Mesothelial cell of epicardium (in vitro differentiated cells): ENCODE measurements around the gene NCAM2. TPM values are rescaled to one million over a fixed set of nuclear protein-coding genes. Genes with fewer than 3 reads are reported as not detected.

ENCODE experiments used
- DNase-seq, 2 experiments: peaks; one replicate each; pipeline ENCODE4 v3.0.0; 2021; ENCODE audit warnings: low spot score in 2 of 2; ENCODE audit not compliant: unreplicated experiment in 2 of 2
- H3K27ac Mint-ChIP-seq: 2 replicates; pipeline ENCODE4 v1.8.0; 2021; ENCODE audit warnings: mixed read lengths
- H3K27me3 Mint-ChIP-seq: 2 replicates; pipeline ENCODE4 v1.8.0; 2021; ENCODE audit warnings: low read depth, mixed read lengths
- H3K36me3 Mint-ChIP-seq: 2 replicates; pipeline ENCODE4 v1.8.0; 2021; ENCODE audit warnings: mixed read lengths
- H3K4me1 Mint-ChIP-seq: 2 replicates; pipeline ENCODE4 v1.8.0; 2021; ENCODE audit warnings: mixed read lengths
- H3K4me3 Mint-ChIP-seq: 2 replicates; pipeline ENCODE4 v1.8.0; 2021; ENCODE audit warnings: mild to moderate bottlenecking, moderate library complexity, mixed read lengths
- H3K9me3 Mint-ChIP-seq: 2 replicates; pipeline ENCODE4 v1.8.0; 2021; ENCODE audit warnings: mixed read lengths
- CTCF ChIP-seq: fragments of 200-600 bp; sonication (generic); IDR thresholded peaks from one replicate; pipeline ENCODE4 v1.5.0; 2021; ENCODE audit warnings: antibody characterized with exemption; ENCODE audit not compliant: unreplicated experiment
- total RNA-seq: library from RNA; stranded (reverse); gene quantifications from 3 replicates; pipeline ENCODE4 v1.2.1, GENCODE V29; 2021

The NCAM2 gene
- total RNA-seq, 1 donor from 2014 or later: 34.0 TPM

- Mint-ChIP-seq H3K27me3 (no peaks in the 10 kb centered on the region), H3K27ac (no peak overlapping the region), H3K4me1 (peaks cover 4% of the 10 kb centered on the region), H3K9me3 (peaks cover 4% of the 10 kb centered on the region), H3K36me3 (no peaks in the 10 kb centered on the region), H3K4me3 (no peak overlapping the region)
- no peak for DNase-seq
- no peak for TF ChIP-seq CTCF
Observed at GRCh38 chr21:21213297-21213696, 215.1 kb downstream of the NCAM2 start.

GRCh38 chr21:21216047-21216446, 217.8 kb downstream of the NCAM2 start:
- Mint-ChIP-seq H3K4me1 (no peaks in the 10 kb centered on the region), H3K9me3 (peaks cover 13% of the 10 kb centered on the region), H3K4me3 (no peak overlapping the region), H3K27ac (no peak overlapping the region), H3K36me3 (peaks cover 2% of the 10 kb centered on the region), H3K27me3 (no peaks in the 10 kb centered on the region)
- DNase-seq: no peak
- no peak for TF ChIP-seq CTCF

GRCh38 chr21:21226472-21226871, 228.3 kb downstream of the NCAM2 start:
- Mint-ChIP-seq H3K4me1 (no peaks in the 10 kb centered on the region), H3K36me3 (peaks cover 7% of the 10 kb centered on the region), H3K9me3 (peaks cover 18% of the 10 kb centered on the region), H3K27me3 (no peaks in the 10 kb centered on the region), H3K27ac (no peak overlapping the region), H3K4me3 (no peak overlapping the region)
- TF ChIP-seq CTCF: no peak
- DNase-seq: no peak

GRCh38 chr21:21230672-21231071, 232.5 kb downstream of the NCAM2 start:
- Mint-ChIP-seq H3K4me1 (peaks cover 7% of the 10 kb centered on the region), H3K4me3 (no peak overlapping the region), H3K9me3 (no peaks in the 10 kb centered on the region), H3K27me3 (no peaks in the 10 kb centered on the region), H3K36me3 (no peaks in the 10 kb centered on the region), H3K27ac (no peak overlapping the region)
- DNase-seq: no peak
- TF ChIP-seq CTCF: no peak

- no peaks in the 10 kb centered on the region for H3K9me3 Mint-ChIP-seq
- peaks cover 7% of the 10 kb centered on the region for H3K4me1 Mint-ChIP-seq
- no peaks in the 10 kb centered on the region for H3K36me3 Mint-ChIP-seq
- no peaks in the 10 kb centered on the region for H3K27me3 Mint-ChIP-seq
- TF ChIP-seq CTCF: no peak
- DNase-seq: no peak
- H3K4me3 Mint-ChIP-seq: no peak overlapping the region
- H3K27ac Mint-ChIP-seq: no peak overlapping the region
Observed at GRCh38 chr21:21231913-21232312, 233.7 kb downstream of the NCAM2 start.

GRCh38 chr21:21232320-21232719, 234.1 kb downstream of the NCAM2 start:
- Mint-ChIP-seq H3K4me1 (peaks cover 7% of the 10 kb centered on the region), H3K4me3 (no peak overlapping the region), H3K36me3 (no peaks in the 10 kb centered on the region), H3K9me3 (no peaks in the 10 kb centered on the region), H3K27me3 (no peaks in the 10 kb centered on the region), H3K27ac (no peak overlapping the region)
- TF ChIP-seq CTCF: peak; percentile 23
- no peak for DNase-seq
